Measurements from ENCODE around the gene DNAJC18. TPM values are rescaled to one million over a fixed set of nuclear protein-coding genes. Genes with fewer than 3 reads are reported as not detected.

Gene DNAJC18
- total RNA-seq, 1 experiment from 2014 or later: 12.5 TPM

DNA sequence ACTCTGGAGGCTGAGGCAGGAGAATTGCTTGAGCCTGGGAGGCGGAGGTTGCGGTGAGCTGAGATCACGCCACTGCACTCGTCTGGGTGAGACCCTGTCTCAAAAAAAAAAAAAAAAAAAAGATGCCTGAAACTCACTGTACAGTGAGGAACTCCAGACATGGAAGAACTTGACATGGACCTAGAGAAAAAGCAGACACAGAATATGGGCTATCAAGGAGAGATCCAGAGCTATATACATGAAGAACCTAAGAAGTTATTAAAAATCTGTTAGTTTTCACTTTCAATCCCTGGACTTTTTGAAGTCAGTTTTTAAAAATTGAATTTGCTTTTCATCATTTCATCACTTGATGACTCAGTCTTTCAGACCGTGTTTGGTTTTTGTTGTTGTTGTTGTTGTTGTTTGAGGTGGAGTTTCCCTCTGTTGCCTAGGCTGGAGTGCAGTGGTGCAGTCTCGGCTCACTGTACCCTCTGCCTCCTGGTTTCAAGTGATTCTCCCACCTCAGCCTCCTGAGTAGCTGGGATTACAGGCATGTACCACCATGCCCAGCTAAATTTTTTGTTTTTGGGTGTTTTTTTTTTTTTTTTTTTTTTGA, 77.4 kb downstream of the DNAJC18 start:
- ChIA-PET CTCF (no interaction called here), POLR2A (interaction anchor here (0.6 kb wide), 1 partner anchor 284 kb away, joined by 4 read pairs; no protein-coding TSS in a partner anchor)
- DNase-seq: no peak
- H3K27ac Mint-ChIP-seq (ENCODE audit: unreplicated experiment): no peak overlapping the region
- TF ChIP-seq, protein P1, sequence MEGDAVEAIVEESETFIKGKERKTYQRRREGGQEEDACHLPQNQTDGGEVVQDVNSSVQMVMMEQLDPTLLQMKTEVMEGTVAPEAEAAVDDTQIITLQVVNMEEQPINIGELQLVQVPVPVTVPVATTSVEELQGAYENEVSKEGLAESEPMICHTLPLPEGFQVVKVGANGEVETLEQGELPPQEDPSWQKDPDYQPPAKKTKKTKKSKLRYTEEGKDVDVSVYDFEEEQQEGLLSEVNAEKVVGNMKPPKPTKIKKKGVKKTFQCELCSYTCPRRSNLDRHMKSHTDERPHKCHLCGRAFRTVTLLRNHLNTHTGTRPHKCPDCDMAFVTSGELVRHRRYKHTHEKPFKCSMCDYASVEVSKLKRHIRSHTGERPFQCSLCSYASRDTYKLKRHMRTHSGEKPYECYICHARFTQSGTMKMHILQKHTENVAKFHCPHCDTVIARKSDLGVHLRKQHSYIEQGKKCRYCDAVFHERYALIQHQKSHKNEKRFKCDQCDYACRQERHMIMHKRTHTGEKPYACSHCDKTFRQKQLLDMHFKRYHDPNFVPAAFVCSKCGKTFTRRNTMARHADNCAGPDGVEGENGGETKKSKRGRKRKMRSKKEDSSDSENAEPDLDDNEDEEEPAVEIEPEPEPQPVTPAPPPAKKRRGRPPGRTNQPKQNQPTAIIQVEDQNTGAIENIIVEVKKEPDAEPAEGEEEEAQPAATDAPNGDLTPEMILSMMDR (IDR thresholded peaks at IDR 0.05; ENCODE audit: insufficient read depth in 1 of 2, low read depth in 1 of 2, low read length in 1 of 2, severe bottlenecking in 1 of 2, unreplicated experiment in 1 of 2): no peak
- peaks cover 51% of the 10 kb centered on the region for H3K36me3 Mint-ChIP-seq (ENCODE audit: insufficient read depth, unreplicated experiment)
- no peaks in the 10 kb centered on the region for H3K9me3 Mint-ChIP-seq (ENCODE audit: unreplicated experiment)
- Histone ChIP-seq H3K4me3 (ENCODE audit: low read depth, low read length) (no peak overlapping the region), H3K36me3 (ENCODE audit: control insufficient read depth, insufficient read depth, low read length) (no peaks in the 10 kb centered on the region), H3K9me3 (no peaks in the 10 kb centered on the region), H3K4me1 (no peaks in the 10 kb centered on the region), H3K27me3 (replicated peaks; ENCODE audit: control insufficient read depth, insufficient read depth, low read length) (no peaks in the 10 kb centered on the region)
- no TSS peak for BruUV-seq (replicated peaks)
- no peaks in the 10 kb centered on the region for H3K27me3 Mint-ChIP-seq (ENCODE audit: insufficient read depth, unreplicated experiment)
- intact Hi-C loops (cut with micrococcal nuclease; ENCODE audit: unreplicated experiment): no loop called here
- no peak overlapping the region for H3K4me3 Mint-ChIP-seq (ENCODE audit: unreplicated experiment)
- H3K4me1 Mint-ChIP-seq (ENCODE audit: low read depth, unreplicated experiment): no peaks in the 10 kb centered on the region

DNA sequence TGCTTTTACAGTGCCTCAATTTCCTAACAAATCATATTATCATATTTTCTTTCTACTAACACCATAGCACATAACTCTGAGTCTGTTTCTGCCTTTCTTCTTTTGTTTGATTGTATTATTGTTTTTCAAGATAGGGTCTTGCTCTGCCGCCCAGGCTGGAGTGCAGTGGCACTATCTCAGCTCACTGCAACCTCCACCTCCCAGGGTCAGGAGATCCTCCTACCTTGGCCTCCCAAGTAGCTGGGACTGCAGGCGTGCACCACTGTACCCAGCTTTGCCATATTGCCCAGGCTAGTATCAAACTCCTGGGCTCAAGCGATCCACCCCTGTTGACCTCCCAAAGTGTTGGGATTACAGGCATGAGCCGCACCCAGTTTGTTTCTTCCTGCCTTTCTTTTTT, 78.9 kb downstream of the DNAJC18 start:
- no TSS peak for BruUV-seq (replicated peaks)
- Histone ChIP-seq H3K4me3 (ENCODE audit: low read depth, low read length) (no peak overlapping the region), H3K36me3 (ENCODE audit: control insufficient read depth, insufficient read depth, low read length) (no peaks in the 10 kb centered on the region), H3K4me1 (no peaks in the 10 kb centered on the region), H3K27me3 (replicated peaks; ENCODE audit: control insufficient read depth, insufficient read depth, low read length) (no peaks in the 10 kb centered on the region), H3K9me3 (no peaks in the 10 kb centered on the region)
- no peaks in the 10 kb centered on the region for H3K9me3 Mint-ChIP-seq (ENCODE audit: unreplicated experiment)
- H3K4me3 Mint-ChIP-seq (ENCODE audit: unreplicated experiment): no peak overlapping the region
- CTCF ChIA-PET: no interaction called here
- DNase-seq: no peak
- no peaks in the 10 kb centered on the region for H3K27me3 Mint-ChIP-seq (ENCODE audit: insufficient read depth, unreplicated experiment)
- intact Hi-C loops (cut with micrococcal nuclease; ENCODE audit: unreplicated experiment): no loop called here
- no peaks in the 10 kb centered on the region for H3K4me1 Mint-ChIP-seq (ENCODE audit: low read depth, unreplicated experiment)
- H3K27ac Mint-ChIP-seq (ENCODE audit: unreplicated experiment): no peak overlapping the region
- peaks cover 39% of the 10 kb centered on the region for H3K36me3 Mint-ChIP-seq (ENCODE audit: insufficient read depth, unreplicated experiment)
- POLR2A ChIA-PET: no interaction called here
- TF ChIP-seq, protein P1 (IDR thresholded peaks at IDR 0.05; ENCODE audit: insufficient read depth in 1 of 2, low read depth in 1 of 2, low read length in 1 of 2, severe bottlenecking in 1 of 2, unreplicated experiment in 1 of 2): no peak

Other genes starting within 250 kb of the DNAJC18 start
- 29.7 and 31.5 TPM in 2 replicates for gene SIL1, start 241.2 kb downstream of the DNAJC18 start, total RNA-seq (2022)
- gene MATR3, start 145.8 kb downstream of the DNAJC18 start, total RNA-seq (2022): 194 and 200 TPM in 2 replicates
- gene PAIP2, start 97.7 kb downstream of the DNAJC18 start, total RNA-seq (2022): 73.6 and 83.6 TPM in 2 replicates
- gene SLC23A1, start 56.2 kb downstream of the DNAJC18 start, total RNA-seq (2022): 20.4 and 24.0 TPM in 2 replicates
- not detected in 2 replicates for gene MZB1, start 49.6 kb downstream of the DNAJC18 start, total RNA-seq (2022)
- 2.7 and 2.9 TPM in 2 replicates for gene PROB1, start 44.4 kb downstream of the DNAJC18 start, total RNA-seq (2022)
- 10.1 and 10.2 TPM in 2 replicates for gene SPATA24, start 35.4 kb downstream of the DNAJC18 start, total RNA-seq (2022)
- gene ECSCR, start 23.2 kb upstream of the DNAJC18 start, total RNA-seq (2022): not detected in 2 replicates
- gene SMIM33, start 31.5 kb upstream of the DNAJC18 start, total RNA-seq (2022): not detected in 2 replicates
- gene STING1, start 43.2 kb upstream of the DNAJC18 start, total RNA-seq (2022): not detected in 2 replicates
- gene UBE2D2, start 121.8 kb upstream of the DNAJC18 start, total RNA-seq (2022): 192 and 193 TPM in 2 replicates
- gene CXXC5, start 208.8 kb upstream of the DNAJC18 start, total RNA-seq (2022): 79.5 and 92.3 TPM in 2 replicates

Data from Caco-2 (cell line).